Caco-2 (cell line): Measurements from ENCODE around the gene APMAP. TPM values are rescaled to one million over a fixed set of nuclear protein-coding genes. Genes with fewer than 3 reads are reported as not detected.

ENCODE experiments used
- BruUV-seq: library from RNA; stranded (reverse); fragments of 400-500 nt; replicated peaks from 2 replicates; lab custom pipeline; 2021; lab: Mats Ljungman, UMichigan
- CTCF ChIA-PET: fragments of 300-600 bp; sonication (Branson Sonifier 250); formaldehyde crosslinking; loops from one replicate; lab custom pipeline; 2022; ENCODE audit warnings: antibody characterized with exemption; lab: Charles Lee
- POLR2A ChIA-PET: fragments of 300-600 bp; sonication (Branson Sonifier 250); formaldehyde crosslinking; loops from one replicate; lab custom pipeline; 2022; ENCODE audit warnings: antibody characterized with exemption; lab: Charles Lee
- DNase-seq, 2 experiments: peaks; one replicate each; pipeline versions ENCODE4 v3.0.0 to v3.0.0-alpha.2; 2020 to 2022
- H3K27me3 ChIP-seq: replicated peaks from 2 replicates; pipeline ENCODE4 v1.6.0; 2011; ENCODE audit warnings: low read length; ENCODE audit not compliant: control insufficient read depth, insufficient read depth
- H3K36me3 ChIP-seq: 2 replicates; pipeline ENCODE4 v1.5.1; 2011; ENCODE audit warnings: low read length; ENCODE audit not compliant: control insufficient read depth, insufficient read depth
- H3K4me1 ChIP-seq: fragments of 250-450 bp; sonication (Bioruptor Pico); 2 replicates; pipeline ENCODE4 v1.5.1; 2020; ENCODE audit warnings: mild to moderate bottlenecking
- H3K4me3 ChIP-seq: 2 replicates; pipeline ENCODE4 v1.5.1; 2011; ENCODE audit warnings: low read depth, mild to moderate bottlenecking, control low read depth, low read length
- H3K9me3 ChIP-seq: fragments of 250-450 bp; sonication (Bioruptor Pico); 2 replicates; pipeline ENCODE4 v1.5.1; 2020; ENCODE audit warnings: mild to moderate bottlenecking, moderate library complexity
- H3K27ac Mint-ChIP-seq: one replicate; pipeline ENCODE4 v1.8.0; 2022; ENCODE audit warnings: mixed read lengths; ENCODE audit not compliant: unreplicated experiment
- H3K27me3 Mint-ChIP-seq: one replicate; pipeline ENCODE4 v1.8.0; 2022; ENCODE audit warnings: mixed read lengths; ENCODE audit not compliant: insufficient read depth, unreplicated experiment
- H3K36me3 Mint-ChIP-seq: one replicate; pipeline ENCODE4 v1.8.0; 2022; ENCODE audit warnings: mild to moderate bottlenecking, mixed read lengths; ENCODE audit not compliant: insufficient read depth, unreplicated experiment
- H3K4me1 Mint-ChIP-seq: one replicate; pipeline ENCODE4 v1.8.0; 2022; ENCODE audit warnings: low read depth, mixed read lengths; ENCODE audit not compliant: unreplicated experiment
- H3K4me3 Mint-ChIP-seq: one replicate; pipeline ENCODE4 v1.8.0; 2022; ENCODE audit warnings: mild to moderate bottlenecking, moderate library complexity, mixed read lengths; ENCODE audit not compliant: unreplicated experiment
- H3K9me3 Mint-ChIP-seq: one replicate; pipeline ENCODE4 v1.8.0; 2022; ENCODE audit warnings: mixed read lengths; ENCODE audit not compliant: unreplicated experiment
- intact Hi-C: fragments of 100-400 bp; cut with micrococcal nuclease; formaldehyde crosslinking; loops from one replicate; pipeline ENCODE4 v1.10.0; 2022; ENCODE audit not compliant: unreplicated experiment
- total RNA-seq: library from RNA; stranded (reverse); gene quantifications from 2 replicates; pipeline ENCODE4 v1.2.3, GENCODE V29; 2022
- TF ChIP-seq, protein P1 (sequence below), 2 experiments: fragments of 200-600 bp in 1 of 2; IDR thresholded peaks; 1 replicate in 1 of 2; 2 replicates in 1 of 2; pipeline versions ENCODE4 v1.5.1 to v1.8.0; 2011 to 2022; ENCODE audit warnings: antibody characterized with exemption in 1 of 2, control low read depth in 1 of 2, inconsistent platforms in 1 of 2, low read depth in 1 of 2, low read length in 1 of 2, mild to moderate bottlenecking in 1 of 2, moderate library complexity in 1 of 2; ENCODE audit not compliant: insufficient read depth in 1 of 2, severe bottlenecking in 1 of 2, unreplicated experiment in 1 of 2

APMAP gene
- total RNA-seq, 1 experiment from 2014 or later, result 138 TPM

DNA sequence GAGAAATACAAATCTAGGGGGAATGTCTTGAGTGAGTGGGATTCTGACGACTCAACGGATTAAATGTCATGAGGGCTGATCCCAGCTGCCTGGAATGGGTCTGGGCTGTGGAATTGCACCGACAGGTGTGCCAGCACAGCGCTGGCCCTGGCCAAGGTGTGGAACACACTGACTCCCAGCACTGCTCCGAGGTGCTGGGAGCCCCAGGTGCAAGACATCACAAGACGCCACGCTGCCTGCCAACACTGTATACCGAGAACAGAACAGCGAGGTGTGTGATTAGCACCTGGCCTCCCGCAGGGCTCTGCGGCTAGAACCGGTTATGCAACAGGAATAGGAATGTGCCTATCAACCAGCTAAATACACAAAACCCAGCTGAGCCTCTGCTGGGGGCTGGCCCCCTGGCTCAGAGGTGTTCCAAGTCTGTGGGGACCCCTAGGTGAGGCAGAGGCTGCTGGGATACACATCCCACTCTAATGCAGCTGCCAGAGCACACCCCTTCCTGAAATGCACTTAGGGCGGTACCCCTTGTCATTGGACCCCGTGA is 24.8 kb upstream of the APMAP start:
- H3K9me3 Mint-ChIP-seq, result no peaks in the 10 kb centered on the region
- TF ChIP-seq, protein P1, sequence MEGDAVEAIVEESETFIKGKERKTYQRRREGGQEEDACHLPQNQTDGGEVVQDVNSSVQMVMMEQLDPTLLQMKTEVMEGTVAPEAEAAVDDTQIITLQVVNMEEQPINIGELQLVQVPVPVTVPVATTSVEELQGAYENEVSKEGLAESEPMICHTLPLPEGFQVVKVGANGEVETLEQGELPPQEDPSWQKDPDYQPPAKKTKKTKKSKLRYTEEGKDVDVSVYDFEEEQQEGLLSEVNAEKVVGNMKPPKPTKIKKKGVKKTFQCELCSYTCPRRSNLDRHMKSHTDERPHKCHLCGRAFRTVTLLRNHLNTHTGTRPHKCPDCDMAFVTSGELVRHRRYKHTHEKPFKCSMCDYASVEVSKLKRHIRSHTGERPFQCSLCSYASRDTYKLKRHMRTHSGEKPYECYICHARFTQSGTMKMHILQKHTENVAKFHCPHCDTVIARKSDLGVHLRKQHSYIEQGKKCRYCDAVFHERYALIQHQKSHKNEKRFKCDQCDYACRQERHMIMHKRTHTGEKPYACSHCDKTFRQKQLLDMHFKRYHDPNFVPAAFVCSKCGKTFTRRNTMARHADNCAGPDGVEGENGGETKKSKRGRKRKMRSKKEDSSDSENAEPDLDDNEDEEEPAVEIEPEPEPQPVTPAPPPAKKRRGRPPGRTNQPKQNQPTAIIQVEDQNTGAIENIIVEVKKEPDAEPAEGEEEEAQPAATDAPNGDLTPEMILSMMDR (IDR thresholded peaks at IDR 0.05; ENCODE audit: insufficient read depth in 1 of 2, low read depth in 1 of 2, low read length in 1 of 2, severe bottlenecking in 1 of 2, unreplicated experiment in 1 of 2), result peak in 1 of 2 experiments; percentile 0
- Histone ChIP-seq H3K4me3 (no peak overlapping the region), H3K27me3 (no peaks in the 10 kb centered on the region), H3K9me3 (no peaks in the 10 kb centered on the region), H3K4me1 (peaks cover 30% of the 10 kb centered on the region), H3K36me3 (peaks cover 1% of the 10 kb centered on the region)
- H3K27ac Mint-ChIP-seq, result peak overlapping the region; percentile 92
- POLR2A ChIA-PET, result interaction anchor here (0.6 kb wide), 1 partner anchor 846 kb away, joined by 3 read pairs; no protein-coding TSS in a partner anchor
- BruUV-seq, result TSS peak; percentile 33
- DNase-seq, result peak; percentile 87 to 91
- no peaks in the 10 kb centered on the region for H3K27me3 Mint-ChIP-seq
- intact Hi-C loops, result loop anchor here (1.0 to 2.0 kb wide), 3 partner anchors 14 to 47 kb away; no protein-coding TSS in a partner anchor
- H3K4me1 Mint-ChIP-seq, result peaks cover 28% of the 10 kb centered on the region
- CTCF ChIA-PET, result interaction anchor here (0.6 to 1.6 kb wide), 4 partner anchors 9 to 86 kb away, joined by 3 to 9 read pairs (median 3); no protein-coding TSS in a partner anchor
- peak overlapping the region; percentile 63 for H3K4me3 Mint-ChIP-seq
- H3K36me3 Mint-ChIP-seq, result peaks cover 34% of the 10 kb centered on the region

DNA sequence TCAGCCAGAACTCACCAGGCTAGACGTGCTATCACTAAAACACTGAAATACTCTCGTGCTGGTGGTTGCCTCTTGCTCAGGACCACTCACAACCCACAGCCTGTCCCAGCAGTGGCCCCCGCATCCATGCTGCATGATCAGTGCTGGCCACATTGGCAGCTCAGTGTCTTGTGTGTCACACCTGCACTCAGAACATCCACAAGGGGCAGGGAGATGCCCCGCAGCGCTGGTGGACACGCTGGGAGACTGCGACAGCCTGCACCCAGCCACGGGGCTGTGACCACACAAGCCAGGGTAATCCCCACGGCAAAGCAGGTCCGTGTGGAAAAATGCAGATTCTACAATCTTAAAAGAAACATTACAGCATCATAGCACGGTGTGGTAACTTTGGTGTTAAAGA is 23.9 kb upstream of the APMAP start:
- DNase-seq, result peak in 1 of 2 experiments; percentile 26
- intact Hi-C loops, result loop anchor here (2.0 kb wide), 1 partner anchor 48 kb away; no protein-coding TSS in a partner anchor
- H3K36me3 Mint-ChIP-seq, result peaks cover 28% of the 10 kb centered on the region
- H3K4me1 Mint-ChIP-seq, result peaks cover 28% of the 10 kb centered on the region
- TF ChIP-seq, protein P1 (IDR thresholded peaks at IDR 0.05; ENCODE audit: insufficient read depth in 1 of 2, low read depth in 1 of 2, low read length in 1 of 2, severe bottlenecking in 1 of 2, unreplicated experiment in 1 of 2), result no peak
- H3K9me3 Mint-ChIP-seq, result no peaks in the 10 kb centered on the region
- H3K27ac Mint-ChIP-seq, result peak overlapping the region; percentile 92
- Histone ChIP-seq H3K4me3 (no peak overlapping the region), H3K4me1 (peaks cover 30% of the 10 kb centered on the region), H3K27me3 (no peaks in the 10 kb centered on the region), H3K9me3 (no peaks in the 10 kb centered on the region), H3K36me3 (peaks cover 1% of the 10 kb centered on the region)
- H3K27me3 Mint-ChIP-seq, result no peaks in the 10 kb centered on the region
- H3K4me3 Mint-ChIP-seq, result no peak overlapping the region
- no TSS peak for BruUV-seq
- POLR2A ChIA-PET, result interaction anchor here (0.6 kb wide), 2 partner anchors 187 to 845 kb away, joined by 3 to 4 read pairs; no protein-coding TSS in a partner anchor
- CTCF ChIA-PET, result interaction anchor here (0.6 to 1.6 kb wide), 2 partner anchors 15 to 49 kb away, joined by 3 to 9 read pairs; no protein-coding TSS in a partner anchor

DNA sequence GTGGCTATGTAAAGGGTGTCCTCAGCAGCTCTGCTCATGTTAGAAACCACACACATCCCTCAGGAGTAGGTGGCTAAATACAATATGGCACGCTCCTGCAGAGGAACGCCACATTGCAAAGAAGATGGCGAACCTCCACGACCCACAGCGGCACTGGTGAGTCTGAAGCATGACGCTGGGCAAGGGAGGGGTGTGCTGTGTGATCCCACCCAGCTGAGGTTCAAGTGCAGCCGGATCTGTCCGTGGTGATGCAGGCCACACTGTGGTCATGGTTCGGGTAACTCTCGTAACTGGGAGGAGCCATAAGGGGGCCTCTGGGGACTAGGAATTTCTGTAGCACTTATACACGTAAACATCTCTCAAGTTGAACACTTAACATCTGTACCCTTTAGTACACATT is 23.4 kb upstream of the APMAP start:
- Mint-ChIP-seq H3K9me3 (no peaks in the 10 kb centered on the region), H3K4me1 (peaks cover 28% of the 10 kb centered on the region), H3K27me3 (no peaks in the 10 kb centered on the region), H3K27ac (peak overlapping the region; percentile 92), H3K4me3 (no peak overlapping the region), H3K36me3 (peaks cover 28% of the 10 kb centered on the region)
- Histone ChIP-seq H3K36me3 (peaks cover 1% of the 10 kb centered on the region), H3K27me3 (no peaks in the 10 kb centered on the region), H3K4me1 (peaks cover 30% of the 10 kb centered on the region), H3K4me3 (no peak overlapping the region), H3K9me3 (no peaks in the 10 kb centered on the region)
- CTCF ChIA-PET, result no interaction called here
- BruUV-seq, result no TSS peak
- intact Hi-C loops, result loop anchor here (2.0 kb wide), 1 partner anchor 49 kb away; no protein-coding TSS in a partner anchor
- TF ChIP-seq, protein P1 (IDR thresholded peaks at IDR 0.05; ENCODE audit: insufficient read depth in 1 of 2, low read depth in 1 of 2, low read length in 1 of 2, severe bottlenecking in 1 of 2, unreplicated experiment in 1 of 2), result no peak
- DNase-seq, result peak in 1 of 2 experiments; percentile 14
- POLR2A ChIA-PET, result no interaction called here
